Peyer's patch (tissue), 4 donors: Measurements from ENCODE around the gene SFXN2.

Experiments used
- CTCF ChIP-seq, 6 experiments: fragments of 450-650 bp in 4 of 6; fragments of 200-600 bp in 2 of 6; sonication (generic) in 1 of 6; IDR thresholded peaks; one replicate each; pipeline ENCODE4 v1.5.1; 2017 to 2019; ENCODE audit warnings: antibody characterized with exemption in 6 of 6, mild to moderate bottlenecking in 3 of 6, moderate library complexity in 1 of 6
- POLR2A ChIP-seq, 2 donors: fragments of 450-650 bp; IDR thresholded peaks; one replicate each; pipeline ENCODE4 v1.5.1; 2017; ENCODE audit warnings: antibody characterized with exemption in 2 of 2, mild to moderate bottlenecking in 2 of 2, moderate library complexity in 2 of 2

DNA sequence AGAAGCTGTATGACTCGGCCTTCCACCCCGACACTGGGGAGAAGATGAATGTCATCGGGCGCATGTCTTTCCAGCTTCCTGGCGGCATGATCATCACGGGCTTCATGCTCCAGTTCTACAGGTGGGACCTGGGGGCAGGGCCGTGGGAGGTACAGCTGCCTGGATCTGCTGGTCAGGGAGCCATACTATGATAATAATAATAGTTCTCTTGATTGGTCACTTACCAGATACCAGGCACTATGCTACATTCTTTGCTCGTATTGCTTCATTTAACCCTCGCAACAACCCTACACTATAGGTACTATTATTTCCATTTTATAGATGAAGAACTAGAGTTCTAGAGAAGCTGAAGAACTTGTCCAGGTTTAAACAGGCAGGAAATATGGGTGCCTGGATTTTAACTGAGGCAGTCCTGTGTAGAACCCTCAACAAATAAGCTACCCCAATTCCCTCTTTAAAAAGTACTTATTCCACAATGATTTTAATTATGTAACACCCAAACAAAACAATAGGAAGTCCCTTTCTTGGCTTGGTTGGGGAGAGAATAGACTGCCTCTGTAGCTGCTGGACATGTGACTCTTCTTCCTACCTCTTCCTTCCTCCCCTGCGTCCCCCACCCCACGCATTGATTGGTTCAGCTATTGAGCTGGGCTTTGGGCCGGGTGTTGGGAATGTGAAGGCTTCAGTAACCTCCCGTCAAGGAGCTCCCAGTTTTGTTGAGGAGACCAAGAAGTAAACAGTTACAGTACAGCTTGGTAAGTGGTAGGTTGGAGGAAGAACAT lies 12.8 kb downstream of the SFXN2 start:
- no peak for TF ChIP-seq CTCF (IDR thresholded peaks at IDR 0.05)
- TF ChIP-seq POLR2A (IDR thresholded peaks at IDR 0.05): no peak
